Panc1 (cell line): Measurements from ENCODE around the gene CABLES2. TPM values are rescaled to one million over a fixed set of nuclear protein-coding genes. Genes with fewer than 3 reads are reported as not detected.

Experiments
- ATAC-seq: fragments of 200-7000 bp; cut with Tn5 transposase; 2 replicates; pipeline ENCODE4 v1.9.1; 2020; ENCODE audit warnings: mild to moderate bottlenecking, moderate library complexity
- BruUV-seq: library from RNA; stranded (reverse); fragments of 400-500 nt; replicated peaks from 2 replicates; lab custom pipeline; 2021; lab: Mats Ljungman, UMichigan
- CTCF ChIA-PET: fragments of 300-600 bp; sonication (Branson Sonifier 250); formaldehyde crosslinking; loops from one replicate; lab custom pipeline; 2022; ENCODE audit warnings: antibody characterized with exemption; lab: Charles Lee
- POLR2A ChIA-PET: fragments of 300-600 bp; sonication (Branson Sonifier 250); formaldehyde crosslinking; loops from one replicate; lab custom pipeline; 2022; ENCODE audit warnings: antibody characterized with exemption; lab: Charles Lee
- DNase-seq: peaks from one replicate; pipeline ENCODE4 v3.0.0-alpha.2; 2010; ENCODE audit warnings: low read depth, low spot score
- H3K27ac ChIP-seq: 2 replicates; pipeline ENCODE4 v1.5.1; 2011; ENCODE audit warnings: mild to moderate bottlenecking, low read length, inconsistent platforms
- H3K27me3 ChIP-seq: fragments of 200-500 bp; sonication (Bioruptor generic); 2 replicates; pipeline ENCODE4 v1.6.0; 2014; ENCODE audit warnings: low read length, inconsistent platforms; ENCODE audit not compliant: control insufficient read depth, insufficient read depth
- H3K36me3 ChIP-seq: fragments of 200-500 bp; sonication (Bioruptor generic); 2 replicates; pipeline ENCODE4 v1.5.1; 2014; ENCODE audit warnings: inconsistent platforms, mild to moderate bottlenecking, low read length, moderate library complexity; ENCODE audit not compliant: control insufficient read depth, insufficient read depth
- H3K4me1 ChIP-seq: 2 replicates; pipeline ENCODE4 v1.5.1; 2011; ENCODE audit warnings: inconsistent platforms, mild to moderate bottlenecking, low read length, moderate library complexity; ENCODE audit not compliant: control insufficient read depth, insufficient read depth
- H3K4me3 ChIP-seq, 2 experiments: 2 replicates each; pipeline ENCODE4 v1.5.1; 2011 to 2012; ENCODE audit warnings: low read depth in 2 of 2, low read length in 2 of 2, mild to moderate bottlenecking in 2 of 2, inconsistent platforms in 1 of 2, moderate library complexity in 1 of 2
- H3K9me3 ChIP-seq: fragments of 200-500 bp; sonication (Bioruptor generic); 2 replicates; pipeline ENCODE4 v1.5.1; 2014; ENCODE audit warnings: low read depth, mild to moderate bottlenecking, inconsistent platforms, low read length, moderate library complexity; ENCODE audit not compliant: control insufficient read depth, insufficient read depth
- POLR2AphosphoS5 ChIP-seq: IDR thresholded peaks from 2 replicates; pipeline ENCODE4 v1.6.1; 2012; ENCODE audit warnings: mild to moderate bottlenecking, low read depth, low read length, moderate library complexity
- SIN3A ChIP-seq: IDR thresholded peaks from 2 replicates; pipeline ENCODE4 v1.6.1; 2012; ENCODE audit warnings: low read depth, mild to moderate bottlenecking, low read length, moderate library complexity, borderline replicate concordance; ENCODE audit not compliant: insufficient read depth
- TCF7L2 ChIP-seq: IDR thresholded peaks from 2 replicates; pipeline ENCODE4 v1.6.1; 2011; ENCODE audit warnings: mild to moderate bottlenecking, low read depth, low read length, inconsistent platforms
- in situ Hi-C: cut with HindIII; loops from 2 replicates; pipeline ENCODE4 v1.10.0; 2016; ENCODE audit warnings: low sequenced_read_pairs, low pct_unique_long_range_greater_than_20kb
- intact Hi-C: fragments of 100-400 bp; cut with micrococcal nuclease; formaldehyde crosslinking; loops from one replicate; pipeline ENCODE4 v1.10.0; 2022; ENCODE audit not compliant: unreplicated experiment
- total RNA-seq: library from RNA; stranded (reverse); gene quantifications from one replicate; pipeline ENCODE4 v1.2.1, GENCODE V29; 2021; ENCODE audit not compliant: unreplicated experiment
- TF ChIP-seq, protein P1 (sequence below), 2 experiments: IDR thresholded peaks; 2 replicates each; pipeline ENCODE4 v1.6.1; 2011 to 2012; ENCODE audit warnings: low read depth in 2 of 2, control low read depth in 1 of 2, low read length in 1 of 2, mild to moderate bottlenecking in 1 of 2, moderate library complexity in 1 of 2; ENCODE audit not compliant: insufficient read depth in 1 of 2
- TF ChIP-seq, protein P2 (sequence below): fragments of 450-650 bp; IDR thresholded peaks from 2 replicates; pipeline ENCODE4 v1.5.1; 2017; ENCODE audit warnings: mild to moderate bottlenecking

CABLES2 gene
- total RNA-seq, 1 experiment from 2014 or later, result 9.8 TPM

DNA sequence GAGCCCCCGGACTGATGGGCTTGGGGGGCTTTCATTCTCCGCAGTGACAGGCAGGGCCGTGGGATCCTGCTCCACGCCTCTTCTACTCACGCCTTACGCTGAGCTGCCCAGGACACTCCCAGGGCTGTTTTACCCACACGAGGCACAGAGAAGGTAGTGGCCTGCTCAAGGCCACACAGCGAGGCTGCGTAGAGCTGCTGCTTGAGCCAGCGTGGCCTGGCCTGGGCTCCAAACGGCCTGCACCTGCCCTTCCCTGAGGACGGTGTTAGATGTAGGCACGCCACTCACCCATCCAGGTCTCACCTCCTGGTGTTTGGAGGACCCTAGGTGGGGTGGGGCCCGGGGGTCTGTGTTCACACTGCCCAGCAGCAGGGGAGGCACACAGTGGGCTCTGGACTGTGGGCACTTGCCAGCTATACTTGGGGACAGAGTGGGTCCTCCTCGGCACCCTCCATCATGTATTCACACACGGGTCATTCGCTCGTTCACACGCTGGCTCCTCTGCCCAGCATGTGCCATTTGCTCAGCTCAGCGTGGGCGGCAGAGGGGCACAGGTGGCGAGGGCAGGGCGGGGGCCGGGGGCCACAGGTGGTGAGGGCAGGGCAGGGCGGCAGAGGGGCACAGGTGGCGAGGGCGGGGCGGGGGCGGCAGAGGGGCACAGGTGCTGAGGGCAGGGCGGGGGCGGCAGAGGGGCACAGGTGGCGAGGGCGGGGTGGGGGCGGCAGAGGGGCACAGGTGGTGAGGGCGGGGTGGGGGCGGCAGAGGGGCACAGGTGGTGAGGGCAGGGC lies 38.7 kb upstream of the CABLES2 start:
- DNase-seq (no peak), ATAC-seq (no peak)
- no peaks in the 10 kb centered on the region for H3K27me3 ChIP-seq
- ChIA-PET CTCF (no interaction called here), POLR2A (no interaction called here)
- peaks cover 2% of the 10 kb centered on the region; the same call in 1 of the 2 replicates for H3K4me1 ChIP-seq
- BruUV-seq, result no TSS peak
- no peak overlapping the region for H3K4me3 ChIP-seq
- intact Hi-C loops, result no loop called here
- in situ Hi-C loops, result no loop called here
- no peak overlapping the region for H3K27ac ChIP-seq
- TF ChIP-seq, protein P1, sequence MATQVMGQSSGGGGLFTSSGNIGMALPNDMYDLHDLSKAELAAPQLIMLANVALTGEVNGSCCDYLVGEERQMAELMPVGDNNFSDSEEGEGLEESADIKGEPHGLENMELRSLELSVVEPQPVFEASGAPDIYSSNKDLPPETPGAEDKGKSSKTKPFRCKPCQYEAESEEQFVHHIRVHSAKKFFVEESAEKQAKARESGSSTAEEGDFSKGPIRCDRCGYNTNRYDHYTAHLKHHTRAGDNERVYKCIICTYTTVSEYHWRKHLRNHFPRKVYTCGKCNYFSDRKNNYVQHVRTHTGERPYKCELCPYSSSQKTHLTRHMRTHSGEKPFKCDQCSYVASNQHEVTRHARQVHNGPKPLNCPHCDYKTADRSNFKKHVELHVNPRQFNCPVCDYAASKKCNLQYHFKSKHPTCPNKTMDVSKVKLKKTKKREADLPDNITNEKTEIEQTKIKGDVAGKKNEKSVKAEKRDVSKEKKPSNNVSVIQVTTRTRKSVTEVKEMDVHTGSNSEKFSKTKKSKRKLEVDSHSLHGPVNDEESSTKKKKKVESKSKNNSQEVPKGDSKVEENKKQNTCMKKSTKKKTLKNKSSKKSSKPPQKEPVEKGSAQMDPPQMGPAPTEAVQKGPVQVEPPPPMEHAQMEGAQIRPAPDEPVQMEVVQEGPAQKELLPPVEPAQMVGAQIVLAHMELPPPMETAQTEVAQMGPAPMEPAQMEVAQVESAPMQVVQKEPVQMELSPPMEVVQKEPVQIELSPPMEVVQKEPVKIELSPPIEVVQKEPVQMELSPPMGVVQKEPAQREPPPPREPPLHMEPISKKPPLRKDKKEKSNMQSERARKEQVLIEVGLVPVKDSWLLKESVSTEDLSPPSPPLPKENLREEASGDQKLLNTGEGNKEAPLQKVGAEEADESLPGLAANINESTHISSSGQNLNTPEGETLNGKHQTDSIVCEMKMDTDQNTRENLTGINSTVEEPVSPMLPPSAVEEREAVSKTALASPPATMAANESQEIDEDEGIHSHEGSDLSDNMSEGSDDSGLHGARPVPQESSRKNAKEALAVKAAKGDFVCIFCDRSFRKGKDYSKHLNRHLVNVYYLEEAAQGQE (IDR thresholded peaks at IDR 0.05; ENCODE audit: insufficient read depth in 1 of 2, low read depth in 2 of 2, low read length in 1 of 2), result no peak
- TF ChIP-seq TCF7L2 (no peak), POLR2AphosphoS5 (no peak), SIN3A (no peak)
- TF ChIP-seq, protein P2, sequence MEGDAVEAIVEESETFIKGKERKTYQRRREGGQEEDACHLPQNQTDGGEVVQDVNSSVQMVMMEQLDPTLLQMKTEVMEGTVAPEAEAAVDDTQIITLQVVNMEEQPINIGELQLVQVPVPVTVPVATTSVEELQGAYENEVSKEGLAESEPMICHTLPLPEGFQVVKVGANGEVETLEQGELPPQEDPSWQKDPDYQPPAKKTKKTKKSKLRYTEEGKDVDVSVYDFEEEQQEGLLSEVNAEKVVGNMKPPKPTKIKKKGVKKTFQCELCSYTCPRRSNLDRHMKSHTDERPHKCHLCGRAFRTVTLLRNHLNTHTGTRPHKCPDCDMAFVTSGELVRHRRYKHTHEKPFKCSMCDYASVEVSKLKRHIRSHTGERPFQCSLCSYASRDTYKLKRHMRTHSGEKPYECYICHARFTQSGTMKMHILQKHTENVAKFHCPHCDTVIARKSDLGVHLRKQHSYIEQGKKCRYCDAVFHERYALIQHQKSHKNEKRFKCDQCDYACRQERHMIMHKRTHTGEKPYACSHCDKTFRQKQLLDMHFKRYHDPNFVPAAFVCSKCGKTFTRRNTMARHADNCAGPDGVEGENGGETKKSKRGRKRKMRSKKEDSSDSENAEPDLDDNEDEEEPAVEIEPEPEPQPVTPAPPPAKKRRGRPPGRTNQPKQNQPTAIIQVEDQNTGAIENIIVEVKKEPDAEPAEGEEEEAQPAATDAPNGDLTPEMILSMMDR, result no peak
- H3K36me3 ChIP-seq, result no peaks in the 10 kb centered on the region
- no peaks in the 10 kb centered on the region for H3K9me3 ChIP-seq

DNA sequence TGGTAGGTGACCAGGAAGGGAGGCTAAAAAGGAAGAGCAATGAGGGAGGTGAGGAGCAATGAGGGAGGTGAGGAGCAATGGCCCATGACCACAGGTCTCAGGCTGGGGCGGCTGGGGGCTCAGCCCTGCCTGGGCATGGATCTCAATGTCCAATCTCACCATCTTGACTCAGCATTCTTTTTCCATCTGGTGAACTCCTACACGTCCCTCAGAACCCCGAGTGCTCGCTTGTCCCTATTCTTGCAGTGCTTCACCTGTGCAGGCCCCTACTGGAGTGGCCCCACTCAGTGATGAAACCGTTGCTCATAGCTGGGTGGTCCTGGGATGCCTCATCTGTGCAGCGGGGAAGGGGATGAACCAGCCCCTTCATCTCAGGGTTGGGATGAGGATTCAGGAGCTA lies 37.2 kb upstream of the CABLES2 start:
- no peaks in the 10 kb centered on the region for H3K9me3 ChIP-seq
- DNase-seq, result no peak
- intact Hi-C loops (no loop called here), in situ Hi-C loops (no loop called here)
- ATAC-seq, result no peak
- ChIA-PET POLR2A (interaction anchor here (0.6 kb wide), 1 partner anchor 200 kb away, joined by 3 read pairs; no protein-coding TSS in a partner anchor), CTCF (interaction anchor here (0.7 kb wide), 1 partner anchor 53 kb away, joined by 3 read pairs; no protein-coding TSS in a partner anchor)
- H3K27me3 ChIP-seq, result no peaks in the 10 kb centered on the region
- no peak overlapping the region for H3K4me3 ChIP-seq
- BruUV-seq, result no TSS peak
- H3K4me1 ChIP-seq, result no peaks in the 10 kb centered on the region
- no peak overlapping the region for H3K27ac ChIP-seq
- no peaks in the 10 kb centered on the region for H3K36me3 ChIP-seq
- no peak for TF ChIP-seq SIN3A
- TF ChIP-seq POLR2AphosphoS5, result no peak
- TF ChIP-seq, protein P2, result no peak
- no peak for TF ChIP-seq TCF7L2
- TF ChIP-seq, protein P1 (IDR thresholded peaks at IDR 0.05; ENCODE audit: insufficient read depth in 1 of 2, low read depth in 2 of 2, low read length in 1 of 2), result no peak
